ENCODE measurements around the gene ANAPC13. TPM values are rescaled to one million over a fixed set of nuclear protein-coding genes. Genes with fewer than 3 reads are reported as not detected.

Gene ANAPC13
- total RNA-seq, 1 experiment from 2014 or later, result 35.7 TPM

- no peak overlapping the region for H3K4me3 ChIP-seq (replicated peaks in 1 of 2; ENCODE audit: low read depth in 1 of 2, low read length in 2 of 2)
These were observed 7.8 kb downstream of the ANAPC13 start for GRCh38 chr3:134477938-134478337.

GRCh38 chr3:134477002-134477401, 8.8 kb downstream of the ANAPC13 start:
- ChIA-PET POLR2A (interaction anchor here (0.9 kb wide), 1 partner anchor 103 kb away, joined by 4 read pairs; the partner anchor contains the start of gene AMOTL2), CTCF (interaction anchor here (0.6 to 6.0 kb wide), 5 partner anchors 162 to 265 kb away, joined by 3 to 71 read pairs (median 3); no protein-coding TSS in a partner anchor), RAD21 (ENCODE audit: low non-redundant PET in 1 of 2, low total read pairs in 2 of 2, uncharacterized antibody in 2 of 2, unreplicated experiment in 2 of 2) (no interaction called here)
- Histone ChIP-seq H3K9me2 (ENCODE audit: insufficient read depth) (no peaks in the 10 kb centered on the region), H3K4me2 (ENCODE audit: low read length) (no peak overlapping the region), H2AFZ (ENCODE audit: low read depth, low read length, poor library complexity, severe bottlenecking) (no peak overlapping the region), H3K27me3 (ENCODE audit: insufficient read depth, low read length) (no peaks in the 10 kb centered on the region), H3K9ac (ENCODE audit: low read length) (no peak overlapping the region), H3K4me1 (ENCODE audit: control insufficient read depth in 1 of 2, insufficient read depth in 2 of 2, low read length in 2 of 2) (peaks cover 3 to 9% of the 10 kb centered on the region in 2 experiments; a peak in 3 of 4 replicates), H3K27ac (ENCODE audit: low read depth, low read length) (no peak overlapping the region), H3K9me3 (ENCODE audit: control insufficient read depth in 1 of 2, insufficient read depth in 1 of 2, low read depth in 1 of 2, low read length in 2 of 2) (no peaks in the 10 kb centered on the region), H3K4me3 (replicated peaks in 1 of 2; ENCODE audit: low read depth in 1 of 2, low read length in 2 of 2) (no peak overlapping the region), H3K36me3 (ENCODE audit: control insufficient read depth in 1 of 2, insufficient read depth in 2 of 2, low read length in 2 of 2) (peaks cover 33 to 39% of the 10 kb centered on the region in 2 experiments), H4K20me1 (ENCODE audit: insufficient read depth) (no peaks in the 10 kb centered on the region), H3K79me2 (ENCODE audit: insufficient read depth, low read length) (no peaks in the 10 kb centered on the region)
- intact Hi-C loops (cut with micrococcal nuclease), result loop anchor here (10.0 kb wide), 1 partner anchor 662 kb away; no protein-coding TSS in a partner anchor
- DNase-seq (ENCODE audit: low read depth, low spot score) (no peak), ATAC-seq (no peak)
- TF ChIP-seq ZFX (IDR thresholded peaks at IDR 0.05) (no peak), ZNF274 (IDR thresholded peaks at IDR 0.05; ENCODE audit: low read depth, low read length) (no peak), CTCF (IDR thresholded peaks at IDR 0.05 in 2 of 3, conservative IDR thresholded peaks at IDR 0.05 in 1 of 3; ENCODE audit: borderline replicate concordance in 1 of 3, insufficient read depth in 1 of 3, low read depth in 2 of 3, low read length in 2 of 3) (no peak), EZH2 (IDR thresholded peaks at IDR 0.05) (no peak), JUND (IDR thresholded peaks at IDR 0.05) (no peak), ZBTB33 (IDR thresholded peaks at IDR 0.05; ENCODE audit: extremely low read depth, insufficient replicate concordance, low read length) (no peak), EGR1 (IDR thresholded peaks at IDR 0.05; ENCODE audit: low read depth) (no peak), TCF7L2 (IDR thresholded peaks at IDR 0.05; ENCODE audit: borderline replicate concordance, extremely low read depth, insufficient read depth, insufficient read length) (no peak), POLR2A (IDR thresholded peaks at IDR 0.05; ENCODE audit: borderline replicate concordance, extremely low read depth, insufficient read depth, insufficient read length) (no peak), CBX3 (IDR thresholded peaks at IDR 0.05; ENCODE audit: low read depth) (no peak), POLR2AphosphoS5 (IDR thresholded peaks at IDR 0.05; ENCODE audit: low read depth, low read length) (no peak), SRF (IDR thresholded peaks at IDR 0.05; ENCODE audit: low read depth) (no peak), FOSL1 (IDR thresholded peaks at IDR 0.05; ENCODE audit: low read depth) (no peak), SP1 (IDR thresholded peaks at IDR 0.05; ENCODE audit: low read depth) (no peak), CEBPB (IDR thresholded peaks at IDR 0.05; ENCODE audit: low read depth) (no peak), YY1 (IDR thresholded peaks at IDR 0.05; ENCODE audit: extremely low read depth, insufficient replicate concordance, low read depth, low read length) (no peak)
- no TSS peak for BruUV-seq (replicated peaks)

More at GRCh38 chr3:134477938-134478337, 7.8 kb downstream of the ANAPC13 start:
- ATAC-seq, result no peak
- no peak overlapping the region for H3K4me2 ChIP-seq (ENCODE audit: low read length)
- ChIA-PET POLR2A (no interaction called here), CTCF (interaction anchor here (1.0 to 1.8 kb wide), 2 partner anchors 172 to 265 kb away, joined by 3 to 6 read pairs; no protein-coding TSS in a partner anchor), RAD21 (ENCODE audit: low non-redundant PET in 1 of 2, low total read pairs in 2 of 2, uncharacterized antibody in 2 of 2, unreplicated experiment in 2 of 2) (no interaction called here)
- BruUV-seq (replicated peaks), result no TSS peak
- intact Hi-C loops (cut with micrococcal nuclease), result loop anchor here (1.0 to 10.0 kb wide), 2 partner anchors 170 to 663 kb away; no protein-coding TSS in a partner anchor
- H3K4me1 ChIP-seq (ENCODE audit: control insufficient read depth in 1 of 2, insufficient read depth in 2 of 2, low read length in 2 of 2), result peaks cover 3 to 8% of the 10 kb centered on the region in 2 experiments; a peak in 3 of 4 replicates
- no peak overlapping the region for H2AFZ ChIP-seq (ENCODE audit: low read depth, low read length, poor library complexity, severe bottlenecking)
- peaks cover 34 to 47% of the 10 kb centered on the region in 2 experiments for H3K36me3 ChIP-seq (ENCODE audit: control insufficient read depth in 1 of 2, insufficient read depth in 2 of 2, low read length in 2 of 2)
- no peaks in the 10 kb centered on the region for H3K9me2 ChIP-seq (ENCODE audit: insufficient read depth)
- H4K20me1 ChIP-seq (ENCODE audit: insufficient read depth), result no peaks in the 10 kb centered on the region
- TF ChIP-seq SP1 (IDR thresholded peaks at IDR 0.05; ENCODE audit: low read depth) (no peak), CBX3 (IDR thresholded peaks at IDR 0.05; ENCODE audit: low read depth) (no peak), EZH2 (IDR thresholded peaks at IDR 0.05) (no peak), SRF (IDR thresholded peaks at IDR 0.05; ENCODE audit: low read depth) (no peak)
- no peak for DNase-seq (ENCODE audit: low read depth, low spot score)
- H3K9ac ChIP-seq (ENCODE audit: low read length), result no peak overlapping the region
- no peaks in the 10 kb centered on the region for H3K79me2 ChIP-seq (ENCODE audit: insufficient read depth, low read length)
- H3K27ac ChIP-seq (ENCODE audit: low read depth, low read length), result no peak overlapping the region
- no peaks in the 10 kb centered on the region for H3K9me3 ChIP-seq (ENCODE audit: control insufficient read depth in 1 of 2, insufficient read depth in 1 of 2, low read depth in 1 of 2, low read length in 2 of 2)
- H3K27me3 ChIP-seq (ENCODE audit: insufficient read depth, low read length), result no peaks in the 10 kb centered on the region

Measured in HCT116 (cell line).